GM12801 (cell line): ENCODE results near the gene GRIK4.

Source experiments
- CTCF ChIP-seq: IDR thresholded peaks from one replicate; pipeline ENCODE4 v1.5.1; 2011; ENCODE audit warnings: control low read depth; ENCODE audit not compliant: insufficient read length; ENCODE audit errors: extremely low read depth

The GRIK4 gene

GRCh38 chr11:120718171-120718570, 206.6 kb downstream of the GRIK4 start:
- TF ChIP-seq CTCF: no peak

GRCh38 chr11:120719348-120719747, 207.8 kb downstream of the GRIK4 start:
- no peak for TF ChIP-seq CTCF

GRCh38 chr11:120720760-120721159, 209.2 kb downstream of the GRIK4 start:
- TF ChIP-seq CTCF: no peak

GRCh38 chr11:120722524-120722923, 211.0 kb downstream of the GRIK4 start:
- no peak for TF ChIP-seq CTCF

GRCh38 chr11:120723751-120724150, 212.2 kb downstream of the GRIK4 start:
- no peak for TF ChIP-seq CTCF

- TF ChIP-seq CTCF: no peak
Measured at GRCh38 chr11:120727752-120728151, 216.2 kb downstream of the GRIK4 start.

GRCh38 chr11:120735035-120735434, 223.5 kb downstream of the GRIK4 start:
- TF ChIP-seq CTCF: no peak

GRCh38 chr11:120738516-120739046, 227.0 kb downstream of the GRIK4 start:
- no peak for TF ChIP-seq CTCF
